K562 (cell line): ENCODE results near the gene SLC12A9. TPM values are rescaled to one million over a fixed set of nuclear protein-coding genes. Genes with fewer than 3 reads are reported as not detected.
A peak's percentile ranks its signal among the peaks of the same experiment; 100 is the strongest.

ENCODE experiments used
- BRD9 ChIP-seq: fragments of 450-650 bp; IDR thresholded peaks from 2 replicates; pipeline ENCODE4 v1.6.1; 2018; ENCODE audit warnings: low read depth; ENCODE audit not compliant: partially characterized antibody
- E2F3 ChIP-seq: fragments of 250-450 bp; sonication (Bioruptor Pico); IDR thresholded peaks from 2 replicates; pipeline ENCODE4 v1.4.0; 2020; ENCODE audit warnings: mild to moderate bottlenecking
- HNRNPUL1 ChIP-seq: fragments of 200-400 bp; formaldehyde crosslinking; IDR thresholded peaks from 2 replicates; pipeline ENCODE4 v1.6.1; 2017; ENCODE audit warnings: low read length
- MAFF ChIP-seq: IDR thresholded peaks from 2 replicates; pipeline ENCODE4 v1.6.1; 2012; ENCODE audit warnings: low read length, improper control_type of control experiment
- NONO ChIP-seq, 2 experiments: fragments of 200-400 bp in 1 of 2; fragments of 450-650 bp in 1 of 2; formaldehyde crosslinking in 1 of 2; IDR thresholded peaks; 2 replicates each; pipeline ENCODE4 v1.6.1; 2017; ENCODE audit warnings: low read depth in 2 of 2, mild to moderate bottlenecking in 2 of 2, moderate library complexity in 2 of 2, low read length in 1 of 2
- PHF21A ChIP-seq: fragments of 450-650 bp; IDR thresholded peaks from 2 replicates; pipeline ENCODE4 v1.6.1; 2017; ENCODE audit warnings: low read depth, borderline replicate concordance
- TEAD1 ChIP-seq, 2 experiments: fragments of 450-650 bp in 1 of 2; sonication (generic) in 1 of 2; formaldehyde crosslinking; IDR thresholded peaks; 2 replicates each; pipeline versions ENCODE4 v1.4.0 to v1.8.0; 2020 to 2022; ENCODE audit warnings: mild to moderate bottlenecking in 2 of 2, missing genetic modification reagents in 1 of 2
- YY1 ChIP-seq, 3 experiments: IDR thresholded peaks; 2 replicates each; pipeline ENCODE4 v1.6.1; 2011; ENCODE audit warnings: low read length in 2 of 3, mild to moderate bottlenecking in 2 of 3, moderate library complexity in 2 of 3, borderline replicate concordance in 1 of 3, control low read depth in 1 of 3, low read depth in 1 of 3; ENCODE audit not compliant: insufficient read depth in 3 of 3, insufficient replicate concordance in 2 of 3, control insufficient read depth in 1 of 3, insufficient read length in 1 of 3; ENCODE audit errors: extremely low read depth in 1 of 3
- ZNF174 ChIP-seq: fragments of 250-450 bp; sonication (Bioruptor Pico); IDR thresholded peaks from 2 replicates; pipeline ENCODE4 v1.4.0; 2020; ENCODE audit warnings: mild to moderate bottlenecking
- ZNF79 ChIP-seq: fragments of 250-450 bp; sonication (Bioruptor Pico); IDR thresholded peaks from 2 replicates; pipeline ENCODE4 v1.4.0; 2020; ENCODE audit warnings: low read depth, mild to moderate bottlenecking, moderate library complexity
- polyA plus RNA-seq, 8 experiments: library from polyadenylated mRNA; depleted of rRNA in 4 of 8; stranded (reverse) in 5 of 8; unstranded in 3 of 8; fragments of >200 nt; fragmentation: Nextera tagmentation in 2 of 8; fragmentation: Illumina TruSeq in 1 of 8; extraction: Ambion mirVana in 2 of 8; extraction: Trizol in 1 of 8; gene quantifications; 2 replicates each; pipeline versions ENCODE4 v1.2.1 to v1.2.3, GENCODE V29; 2011 to 2014; ENCODE audit warnings: inconsistent platforms in 1 of 8, missing spikeins in 1 of 8
- total RNA-seq, 7 experiments: library from RNA; depleted of rRNA in 6 of 7; stranded (reverse); fragments of >200 nt in 6 of 7; fragmentation: Illumina TruSeq in 2 of 7; extraction: Trizol in 2 of 7; gene quantifications; 2 replicates each; pipeline versions ENCODE4 v1.2.1 to v1.2.3, GENCODE V29; 2011 to 2021; ENCODE audit warnings: low replicate concordance in 1 of 7
- TF ChIP-seq, protein P1 (sequence below): sonication (generic); formaldehyde crosslinking; IDR thresholded peaks from 2 replicates; pipeline ENCODE4 v1.8.1; 2023; ENCODE audit warnings: missing genetic modification reagents, mild to moderate bottlenecking, borderline replicate concordance
- TF ChIP-seq, protein P2 (sequence below): fragments of 250-450 bp; sonication (Bioruptor Pico); IDR thresholded peaks from 2 replicates; pipeline ENCODE4 v1.4.0; 2020; ENCODE audit warnings: mild to moderate bottlenecking, moderate library complexity, borderline replicate concordance
- TF ChIP-seq, protein P3 (sequence below): sonication (generic); formaldehyde crosslinking; IDR thresholded peaks from 2 replicates; pipeline ENCODE4 v1.8.1; 2022; ENCODE audit warnings: missing genetic modification reagents

SLC12A9 gene
- total and polyA plus RNA-seq, 9 of the 15 experiments (the other 6 are each of a cell fraction or from before 2014, with no cell fraction given): 0.06 to 20.2 (median 10.7) TPM

DNA sequence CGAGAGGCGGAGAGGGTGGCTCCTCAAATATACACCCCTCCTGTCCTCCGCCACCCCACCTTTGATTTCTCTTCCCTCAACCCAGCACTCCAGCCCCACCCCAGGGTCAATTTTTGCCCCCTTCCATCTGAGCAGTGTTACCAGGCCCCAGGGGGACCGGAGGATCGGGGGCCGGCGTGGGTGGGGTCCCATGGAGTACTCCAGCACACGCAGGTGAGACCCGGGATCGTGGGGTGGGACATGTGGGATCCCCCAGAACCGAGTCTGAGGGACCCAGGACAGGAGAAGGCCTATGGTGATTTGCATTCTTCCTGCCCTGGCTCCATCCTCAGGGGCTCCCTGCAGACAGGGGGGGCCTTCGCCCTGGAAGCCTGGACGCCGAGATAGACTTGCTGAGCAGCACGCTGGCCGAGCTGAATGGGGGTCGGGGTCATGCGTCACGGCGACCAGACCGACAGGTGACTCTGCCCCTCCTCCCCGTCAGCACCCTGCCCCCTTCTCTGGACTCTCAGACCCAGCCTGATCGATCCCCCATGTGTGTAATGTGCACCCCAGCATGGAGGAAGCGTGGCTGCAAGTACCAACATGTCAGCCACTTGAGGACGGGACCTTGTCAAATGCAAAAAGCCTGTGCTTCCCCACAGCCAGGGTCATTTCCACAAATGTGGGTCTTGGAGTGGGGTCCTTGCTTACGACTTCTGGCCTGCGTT is 15.4 kb downstream of the SLC12A9 start (continued):
- TF ChIP-seq, protein P1, sequence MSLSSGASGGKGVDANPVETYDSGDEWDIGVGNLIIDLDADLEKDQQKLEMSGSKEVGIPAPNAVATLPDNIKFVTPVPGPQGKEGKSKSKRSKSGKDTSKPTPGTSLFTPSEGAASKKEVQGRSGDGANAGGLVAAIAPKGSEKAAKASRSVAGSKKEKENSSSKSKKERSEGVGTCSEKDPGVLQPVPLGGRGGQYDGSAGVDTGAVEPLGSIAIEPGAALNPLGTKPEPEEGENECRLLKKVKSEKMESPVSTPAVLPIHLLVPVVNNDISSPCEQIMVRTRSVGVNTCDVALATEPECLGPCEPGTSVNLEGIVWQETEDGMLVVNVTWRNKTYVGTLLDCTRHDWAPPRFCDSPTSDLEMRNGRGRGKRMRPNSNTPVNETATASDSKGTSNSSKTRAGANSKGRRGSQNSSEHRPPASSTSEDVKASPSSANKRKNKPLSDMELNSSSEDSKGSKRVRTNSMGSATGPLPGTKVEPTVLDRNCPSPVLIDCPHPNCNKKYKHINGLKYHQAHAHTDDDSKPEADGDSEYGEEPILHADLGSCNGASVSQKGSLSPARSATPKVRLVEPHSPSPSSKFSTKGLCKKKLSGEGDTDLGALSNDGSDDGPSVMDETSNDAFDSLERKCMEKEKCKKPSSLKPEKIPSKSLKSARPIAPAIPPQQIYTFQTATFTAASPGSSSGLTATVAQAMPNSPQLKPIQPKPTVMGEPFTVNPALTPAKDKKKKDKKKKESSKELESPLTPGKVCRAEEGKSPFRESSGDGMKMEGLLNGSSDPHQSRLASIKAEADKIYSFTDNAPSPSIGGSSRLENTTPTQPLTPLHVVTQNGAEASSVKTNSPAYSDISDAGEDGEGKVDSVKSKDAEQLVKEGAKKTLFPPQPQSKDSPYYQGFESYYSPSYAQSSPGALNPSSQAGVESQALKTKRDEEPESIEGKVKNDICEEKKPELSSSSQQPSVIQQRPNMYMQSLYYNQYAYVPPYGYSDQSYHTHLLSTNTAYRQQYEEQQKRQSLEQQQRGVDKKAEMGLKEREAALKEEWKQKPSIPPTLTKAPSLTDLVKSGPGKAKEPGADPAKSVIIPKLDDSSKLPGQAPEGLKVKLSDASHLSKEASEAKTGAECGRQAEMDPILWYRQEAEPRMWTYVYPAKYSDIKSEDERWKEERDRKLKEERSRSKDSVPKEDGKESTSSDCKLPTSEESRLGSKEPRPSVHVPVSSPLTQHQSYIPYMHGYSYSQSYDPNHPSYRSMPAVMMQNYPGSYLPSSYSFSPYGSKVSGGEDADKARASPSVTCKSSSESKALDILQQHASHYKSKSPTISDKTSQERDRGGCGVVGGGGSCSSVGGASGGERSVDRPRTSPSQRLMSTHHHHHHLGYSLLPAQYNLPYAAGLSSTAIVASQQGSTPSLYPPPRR: no peak
- TF ChIP-seq YY1 (IDR thresholded peaks at IDR 0.05; ENCODE audit: borderline replicate concordance in 1 of 3, control insufficient read depth in 1 of 3, extremely low read depth in 1 of 3, insufficient read depth in 3 of 3, insufficient read length in 1 of 3, insufficient replicate concordance in 2 of 3, low read depth in 1 of 3, low read length in 2 of 3) (peak in 1 of 3 experiments; percentile 48), ZNF79 (CRISPR knock-in tag) (no peak), NONO (IDR thresholded peaks at IDR 0.05; ENCODE audit: low read depth in 2 of 2, low read length in 1 of 2) (no peak), HNRNPUL1 (no peak), PHF21A (no peak), TEAD1 (CRISPR knock-in tag; IDR thresholded peaks at IDR 0.05) (0 out of 4 replicates have a peak, but pooled peaks of 1 of the 2 experiments have one; percentile 33), ZNF174 (CRISPR knock-in tag) (no peak), E2F3 (CRISPR knock-in tag) (peak; percentile 43; the same call in 1 of the 2 replicates), MAFF (no peak), BRD9 (no peak)
- TF ChIP-seq, protein P2, sequence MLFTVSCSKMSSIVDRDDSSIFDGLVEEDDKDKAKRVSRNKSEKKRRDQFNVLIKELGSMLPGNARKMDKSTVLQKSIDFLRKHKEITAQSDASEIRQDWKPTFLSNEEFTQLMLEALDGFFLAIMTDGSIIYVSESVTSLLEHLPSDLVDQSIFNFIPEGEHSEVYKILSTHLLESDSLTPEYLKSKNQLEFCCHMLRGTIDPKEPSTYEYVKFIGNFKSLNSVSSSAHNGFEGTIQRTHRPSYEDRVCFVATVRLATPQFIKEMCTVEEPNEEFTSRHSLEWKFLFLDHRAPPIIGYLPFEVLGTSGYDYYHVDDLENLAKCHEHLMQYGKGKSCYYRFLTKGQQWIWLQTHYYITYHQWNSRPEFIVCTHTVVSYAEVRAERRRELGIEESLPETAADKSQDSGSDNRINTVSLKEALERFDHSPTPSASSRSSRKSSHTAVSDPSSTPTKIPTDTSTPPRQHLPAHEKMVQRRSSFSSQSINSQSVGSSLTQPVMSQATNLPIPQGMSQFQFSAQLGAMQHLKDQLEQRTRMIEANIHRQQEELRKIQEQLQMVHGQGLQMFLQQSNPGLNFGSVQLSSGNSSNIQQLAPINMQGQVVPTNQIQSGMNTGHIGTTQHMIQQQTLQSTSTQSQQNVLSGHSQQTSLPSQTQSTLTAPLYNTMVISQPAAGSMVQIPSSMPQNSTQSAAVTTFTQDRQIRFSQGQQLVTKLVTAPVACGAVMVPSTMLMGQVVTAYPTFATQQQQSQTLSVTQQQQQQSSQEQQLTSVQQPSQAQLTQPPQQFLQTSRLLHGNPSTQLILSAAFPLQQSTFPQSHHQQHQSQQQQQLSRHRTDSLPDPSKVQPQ (CRISPR knock-in tag): no peak
- TF ChIP-seq, protein P3, sequence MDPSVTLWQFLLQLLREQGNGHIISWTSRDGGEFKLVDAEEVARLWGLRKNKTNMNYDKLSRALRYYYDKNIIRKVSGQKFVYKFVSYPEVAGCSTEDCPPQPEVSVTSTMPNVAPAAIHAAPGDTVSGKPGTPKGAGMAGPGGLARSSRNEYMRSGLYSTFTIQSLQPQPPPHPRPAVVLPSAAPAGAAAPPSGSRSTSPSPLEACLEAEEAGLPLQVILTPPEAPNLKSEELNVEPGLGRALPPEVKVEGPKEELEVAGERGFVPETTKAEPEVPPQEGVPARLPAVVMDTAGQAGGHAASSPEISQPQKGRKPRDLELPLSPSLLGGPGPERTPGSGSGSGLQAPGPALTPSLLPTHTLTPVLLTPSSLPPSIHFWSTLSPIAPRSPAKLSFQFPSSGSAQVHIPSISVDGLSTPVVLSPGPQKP (CRISPR knock-in tag): no peak
